ENCODE measurements around the gene TLN1. TPM values are rescaled to one million over a fixed set of nuclear protein-coding genes. Genes with fewer than 3 reads are reported as not detected.

TLN1 gene
- total RNA-seq, 4 donors from 2014 or later: 301 to 553 (median 412) TPM

DNA sequence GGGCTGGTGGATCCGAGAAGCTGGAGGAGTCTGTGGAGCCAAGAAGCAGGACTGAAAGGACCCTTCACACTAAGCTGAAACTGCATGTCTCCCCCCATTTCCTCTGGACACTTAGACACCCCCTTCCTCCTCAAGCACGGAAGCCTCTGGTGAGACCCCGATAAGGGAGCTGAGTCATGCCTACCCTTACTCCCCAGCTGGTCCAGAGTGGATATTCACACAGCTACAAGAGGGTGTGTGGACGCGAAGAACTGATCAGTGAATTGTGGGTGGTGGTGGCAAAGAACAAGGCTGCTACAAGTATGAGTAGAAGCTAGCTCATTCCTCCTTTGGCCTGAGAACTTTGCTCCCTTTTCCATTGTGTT lies 4.3 kb downstream of the TLN1 start:
- TF ChIP-seq, protein P1, sequence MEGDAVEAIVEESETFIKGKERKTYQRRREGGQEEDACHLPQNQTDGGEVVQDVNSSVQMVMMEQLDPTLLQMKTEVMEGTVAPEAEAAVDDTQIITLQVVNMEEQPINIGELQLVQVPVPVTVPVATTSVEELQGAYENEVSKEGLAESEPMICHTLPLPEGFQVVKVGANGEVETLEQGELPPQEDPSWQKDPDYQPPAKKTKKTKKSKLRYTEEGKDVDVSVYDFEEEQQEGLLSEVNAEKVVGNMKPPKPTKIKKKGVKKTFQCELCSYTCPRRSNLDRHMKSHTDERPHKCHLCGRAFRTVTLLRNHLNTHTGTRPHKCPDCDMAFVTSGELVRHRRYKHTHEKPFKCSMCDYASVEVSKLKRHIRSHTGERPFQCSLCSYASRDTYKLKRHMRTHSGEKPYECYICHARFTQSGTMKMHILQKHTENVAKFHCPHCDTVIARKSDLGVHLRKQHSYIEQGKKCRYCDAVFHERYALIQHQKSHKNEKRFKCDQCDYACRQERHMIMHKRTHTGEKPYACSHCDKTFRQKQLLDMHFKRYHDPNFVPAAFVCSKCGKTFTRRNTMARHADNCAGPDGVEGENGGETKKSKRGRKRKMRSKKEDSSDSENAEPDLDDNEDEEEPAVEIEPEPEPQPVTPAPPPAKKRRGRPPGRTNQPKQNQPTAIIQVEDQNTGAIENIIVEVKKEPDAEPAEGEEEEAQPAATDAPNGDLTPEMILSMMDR (IDR thresholded peaks at IDR 0.05): no peak
- no peak for ATAC-seq (ENCODE audit: low FRiP score)
- DNase-seq (ENCODE audit: low spot score): no peak

DNA sequence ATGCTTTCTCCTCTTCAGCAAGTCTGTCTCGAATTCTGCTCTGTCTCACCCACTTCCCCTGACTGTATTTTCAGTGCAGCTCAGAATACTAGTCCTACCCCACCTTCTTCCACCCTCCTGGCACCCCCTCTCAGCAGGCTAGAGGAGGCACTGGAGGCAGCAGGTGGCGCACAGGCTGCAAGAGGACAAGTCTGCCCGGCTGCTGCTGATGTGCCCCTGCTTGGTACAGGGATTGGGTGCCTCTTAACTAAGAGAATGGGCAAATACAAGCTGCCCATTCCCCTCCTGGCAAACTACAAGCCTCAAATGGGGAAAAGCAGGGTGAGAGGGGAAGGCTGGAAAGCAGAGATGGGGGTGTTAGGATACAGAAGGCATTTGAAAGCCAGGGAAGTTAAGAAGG lies 5.1 kb downstream of the TLN1 start:
- no peak for ATAC-seq (ENCODE audit: low FRiP score)
- DNase-seq (ENCODE audit: low spot score): no peak
- TF ChIP-seq, protein P1 (IDR thresholded peaks at IDR 0.05): no peak

DNA sequence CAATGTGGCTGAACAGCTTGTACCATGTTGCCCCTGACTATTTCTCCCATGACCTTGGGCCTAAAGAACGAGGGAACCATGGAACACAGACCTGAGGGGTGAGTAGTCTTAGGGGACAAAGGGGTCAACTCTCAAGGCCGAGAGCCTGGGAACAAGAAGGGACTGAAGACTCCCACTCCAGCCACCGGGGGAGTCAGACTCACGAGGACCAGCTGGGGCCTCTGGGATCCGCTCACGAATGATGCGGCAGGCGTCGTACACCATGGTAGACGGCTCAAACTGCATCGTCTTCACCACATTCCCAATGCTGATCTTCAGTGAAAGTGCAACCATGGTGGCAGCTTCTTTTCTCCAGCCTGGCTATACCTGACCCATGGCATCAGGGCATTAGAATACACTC lies 6.6 kb downstream of the TLN1 start:
- ATAC-seq (ENCODE audit: low FRiP score) (no peak), DNase-seq (ENCODE audit: low spot score) (no peak)
- TF ChIP-seq, protein P1 (IDR thresholded peaks at IDR 0.05): no peak

DNA sequence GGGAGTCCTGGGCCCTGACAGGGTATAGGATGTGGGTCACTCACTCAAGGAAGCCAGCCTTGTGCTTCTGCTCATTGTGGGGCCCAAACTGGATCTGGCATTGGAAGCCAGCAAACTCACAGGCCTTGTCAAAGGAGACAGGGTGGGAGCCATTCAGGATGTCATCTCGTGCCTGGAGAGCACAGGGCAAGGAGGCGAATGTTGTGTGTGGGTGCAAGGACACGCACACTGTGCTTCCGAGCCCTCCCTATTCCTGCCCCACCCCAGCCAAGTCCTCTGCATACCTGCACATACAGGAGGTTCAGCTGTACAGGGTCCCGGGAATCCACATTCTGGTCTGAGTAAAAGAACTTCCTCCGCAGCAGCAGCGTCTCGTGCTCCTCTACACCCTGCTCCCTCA lies 8.1 kb downstream of the TLN1 start:
- no peak for DNase-seq (ENCODE audit: low spot score)
- TF ChIP-seq, protein P1 (IDR thresholded peaks at IDR 0.05): no peak
- ATAC-seq (ENCODE audit: low FRiP score): no peak

DNA sequence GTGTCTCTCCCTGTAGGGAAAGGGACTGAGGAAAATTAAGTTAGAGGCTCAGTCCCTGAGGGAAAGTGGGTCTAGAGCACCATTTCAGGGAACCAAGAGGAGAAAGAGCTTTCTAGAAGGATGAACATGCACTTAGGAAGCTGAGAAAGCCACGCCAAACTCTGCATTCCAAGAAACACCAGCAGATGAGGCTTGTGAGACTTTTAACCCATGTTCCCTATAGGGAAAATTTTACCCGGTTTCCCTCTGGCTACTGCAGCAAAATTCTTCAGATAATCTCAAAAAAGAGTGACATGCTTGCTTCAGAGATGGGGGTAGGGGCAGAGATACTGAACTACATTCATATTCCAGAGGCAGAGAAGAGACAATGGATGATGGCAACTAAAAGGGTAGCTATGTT lies 8.6 kb downstream of the TLN1 start:
- ATAC-seq (ENCODE audit: low FRiP score): no peak
- DNase-seq (ENCODE audit: low spot score): no peak
- TF ChIP-seq, protein P1 (IDR thresholded peaks at IDR 0.05): no peak

DNA sequence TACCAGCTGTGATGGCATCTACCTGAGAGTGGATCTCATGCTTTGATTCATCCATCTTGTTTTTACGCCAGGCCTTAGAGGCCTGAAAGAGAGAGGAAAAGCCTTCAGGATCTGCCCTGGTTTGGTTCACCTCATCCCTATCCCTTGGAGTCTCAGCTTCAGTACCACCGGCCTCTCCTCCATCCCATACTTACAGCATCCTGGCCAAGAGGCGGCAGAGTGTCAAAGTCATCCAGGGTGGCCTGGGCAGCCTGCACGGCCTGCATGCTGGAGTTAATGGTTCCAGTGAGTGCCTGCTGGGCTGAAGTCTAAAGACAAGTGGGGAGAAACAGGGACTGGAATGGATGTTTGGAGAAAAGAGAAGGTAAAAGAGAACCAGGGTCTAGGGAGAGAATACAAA lies 12.4 kb downstream of the TLN1 start:
- ATAC-seq (ENCODE audit: low FRiP score) (no peak), DNase-seq (ENCODE audit: low spot score) (no peak)
- TF ChIP-seq, protein P1 (IDR thresholded peaks at IDR 0.05): no peak

DNA sequence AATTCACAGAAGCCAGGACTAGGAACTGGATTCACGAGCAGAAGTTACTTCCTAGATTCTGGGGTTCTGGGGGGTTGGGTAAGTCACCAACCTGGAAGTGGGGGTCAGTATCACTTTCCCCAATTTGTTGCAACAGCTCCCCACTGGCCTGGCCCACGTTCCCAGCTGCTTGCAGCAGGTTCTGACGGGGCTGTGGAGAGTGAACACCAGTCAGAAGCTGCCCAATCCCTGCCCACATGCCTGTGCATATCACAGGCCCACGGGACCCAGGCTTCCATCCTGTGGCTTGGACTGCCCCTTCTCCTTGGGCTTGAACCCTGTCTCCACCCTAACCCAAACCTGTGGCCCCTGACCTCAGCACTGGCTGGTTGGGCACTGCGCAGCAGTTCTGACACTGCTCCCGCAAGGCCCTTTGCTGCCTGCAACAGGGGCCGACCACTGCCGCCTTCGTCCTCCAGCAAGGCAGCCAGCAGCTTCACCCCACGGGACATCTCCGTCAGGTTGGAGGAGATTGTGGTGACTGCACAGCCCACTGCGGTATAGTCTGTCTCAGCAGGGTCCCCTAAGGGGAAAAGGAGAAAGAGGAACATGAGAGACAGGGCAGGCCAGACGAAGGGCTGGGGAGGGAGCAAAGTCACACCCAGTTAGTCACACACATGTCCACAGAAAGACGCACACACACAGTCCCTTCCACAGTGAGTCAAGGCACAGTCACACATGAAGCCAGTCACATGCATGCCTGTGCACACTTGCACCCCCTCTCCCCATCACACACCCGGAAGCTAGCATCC lies 13.1 kb downstream of the TLN1 start:
- TF ChIP-seq, protein P1 (IDR thresholded peaks at IDR 0.05): no peak
- no peak for ATAC-seq (ENCODE audit: low FRiP score)
- no peak for DNase-seq (ENCODE audit: low spot score)

Data from omental fat pad (tissue), 4 donors.